ENCODE results near the gene SKIC2.

DNA sequence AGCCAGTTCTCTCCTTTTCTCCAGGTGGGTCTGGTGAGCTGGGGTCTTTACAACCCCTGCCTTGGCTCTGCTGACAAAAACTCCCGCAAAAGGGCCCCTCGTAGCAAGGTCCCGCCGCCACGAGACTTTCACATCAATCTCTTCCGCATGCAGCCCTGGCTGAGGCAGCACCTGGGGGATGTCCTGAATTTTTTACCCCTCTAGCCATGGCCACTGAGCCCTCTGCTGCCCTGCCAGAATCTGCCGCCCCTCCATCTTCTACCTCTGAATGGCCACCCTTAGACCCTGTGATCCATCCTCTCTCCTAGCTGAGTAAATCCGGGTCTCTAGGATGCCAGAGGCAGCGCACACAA lies 13.8 kb upstream of the SKIC2 start:
- TF ChIP-seq ZNF837 (tag by site-specific recombination; IDR thresholded peaks at IDR 0.05) (no peak), ZNF544 (tag by site-specific recombination; IDR thresholded peaks at IDR 0.05) (no peak), EGR2 (tag by site-specific recombination; IDR thresholded peaks at IDR 0.05; ENCODE audit: low read depth) (no peak), ZNF843 (tag by site-specific recombination; IDR thresholded peaks at IDR 0.05) (no peak), BCL11A (tag by site-specific recombination; IDR thresholded peaks at IDR 0.05; ENCODE audit: low read depth) (no peak), ZNF423 (tag by site-specific recombination; IDR thresholded peaks at IDR 0.05) (no peak), ZNF561 (tag by site-specific recombination; IDR thresholded peaks at IDR 0.05; ENCODE audit: borderline replicate concordance) (no peak)
- TF ChIP-seq, protein P1, sequence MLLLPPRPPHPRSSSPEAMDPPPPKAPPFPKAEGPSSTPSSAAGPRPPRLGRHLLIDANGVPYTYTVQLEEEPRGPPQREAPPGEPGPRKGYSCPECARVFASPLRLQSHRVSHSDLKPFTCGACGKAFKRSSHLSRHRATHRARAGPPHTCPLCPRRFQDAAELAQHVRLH (tag by site-specific recombination; IDR thresholded peaks at IDR 0.05): no peak
- TF ChIP-seq, protein P2, sequence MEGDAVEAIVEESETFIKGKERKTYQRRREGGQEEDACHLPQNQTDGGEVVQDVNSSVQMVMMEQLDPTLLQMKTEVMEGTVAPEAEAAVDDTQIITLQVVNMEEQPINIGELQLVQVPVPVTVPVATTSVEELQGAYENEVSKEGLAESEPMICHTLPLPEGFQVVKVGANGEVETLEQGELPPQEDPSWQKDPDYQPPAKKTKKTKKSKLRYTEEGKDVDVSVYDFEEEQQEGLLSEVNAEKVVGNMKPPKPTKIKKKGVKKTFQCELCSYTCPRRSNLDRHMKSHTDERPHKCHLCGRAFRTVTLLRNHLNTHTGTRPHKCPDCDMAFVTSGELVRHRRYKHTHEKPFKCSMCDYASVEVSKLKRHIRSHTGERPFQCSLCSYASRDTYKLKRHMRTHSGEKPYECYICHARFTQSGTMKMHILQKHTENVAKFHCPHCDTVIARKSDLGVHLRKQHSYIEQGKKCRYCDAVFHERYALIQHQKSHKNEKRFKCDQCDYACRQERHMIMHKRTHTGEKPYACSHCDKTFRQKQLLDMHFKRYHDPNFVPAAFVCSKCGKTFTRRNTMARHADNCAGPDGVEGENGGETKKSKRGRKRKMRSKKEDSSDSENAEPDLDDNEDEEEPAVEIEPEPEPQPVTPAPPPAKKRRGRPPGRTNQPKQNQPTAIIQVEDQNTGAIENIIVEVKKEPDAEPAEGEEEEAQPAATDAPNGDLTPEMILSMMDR (tag by site-specific recombination; IDR thresholded peaks at IDR 0.05): no peak

All from HEK293 (cell line).